Measurements from ENCODE around the gene PSME2.
A peak's percentile ranks its signal among the peaks of the same experiment; 100 is the strongest.

Gene PSME2

DNA sequence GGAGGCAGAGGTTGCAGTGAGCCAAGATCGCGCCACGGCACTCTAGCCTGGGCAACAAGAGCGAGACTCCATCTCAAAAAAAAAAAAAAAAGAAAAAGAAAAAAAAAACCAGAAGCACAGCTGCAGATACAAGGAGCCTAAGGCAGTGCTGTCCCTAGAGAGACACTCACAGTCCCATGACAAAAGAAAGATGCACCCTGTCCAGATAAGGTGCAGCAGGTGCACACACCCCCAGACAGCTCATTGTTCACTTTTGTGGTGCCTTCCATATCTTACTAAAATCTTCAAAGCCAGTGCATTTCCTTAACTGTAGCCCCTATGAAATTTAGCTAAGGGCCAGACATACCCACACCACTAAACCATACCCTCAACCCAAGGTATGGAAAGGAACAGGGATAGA, 24.0 kb downstream of the PSME2 start:
- H3K36me3 ChIP-seq (ENCODE audit: control insufficient read depth, insufficient read depth, low read length): peaks cover 1% of the 10 kb centered on the region
- no peak overlapping the region for H3K27ac ChIP-seq (ENCODE audit: low read depth, low read length)
- H4K8ac ChIP-seq (ENCODE audit: low read depth, low read length): no peak overlapping the region
- no peaks in the 10 kb centered on the region for H3K79me1 ChIP-seq (ENCODE audit: low read length)
- no peak overlapping the region for H2BK120ac ChIP-seq (ENCODE audit: low read depth, low read length)
- H3K4me1 ChIP-seq (ENCODE audit: control insufficient read depth, low read depth, low read length): no peaks in the 10 kb centered on the region
- H3K18ac ChIP-seq (ENCODE audit: low read length): no peak overlapping the region
- H3K79me2 ChIP-seq (ENCODE audit: control insufficient read depth, insufficient read depth, low read length): no peaks in the 10 kb centered on the region
- no peak overlapping the region for H3K4ac ChIP-seq (ENCODE audit: low read depth, low read length)
- H2AK5ac ChIP-seq (ENCODE audit: low read length): no peak overlapping the region
- no peak overlapping the region for H3K4me3 ChIP-seq (ENCODE audit: low read length)
- no peaks in the 10 kb centered on the region for H3K27me3 ChIP-seq (ENCODE audit: insufficient read depth, low read length, poor library complexity)
- H2BK5ac ChIP-seq (ENCODE audit: low read length): no peak overlapping the region
- H3K4me2 ChIP-seq (ENCODE audit: low read length): no peak overlapping the region
- H3K56ac ChIP-seq (ENCODE audit: low read length): no peak overlapping the region
- no peak overlapping the region for H3K9ac ChIP-seq (ENCODE audit: low read length)
- H3K23ac ChIP-seq (ENCODE audit: low read length): no peak overlapping the region
- no CpG with 5 or more reads among the region's 4 CpGs for WGBS (ENCODE audit: extremely low coverage, insufficient coverage, low lambda C conversion rate)
- no peak for DNase-seq
- no peak overlapping the region for H2BK15ac ChIP-seq (replicated peaks; ENCODE audit: low read depth)
- no peak overlapping the region for H4K5ac ChIP-seq (ENCODE audit: low read length)

DNA sequence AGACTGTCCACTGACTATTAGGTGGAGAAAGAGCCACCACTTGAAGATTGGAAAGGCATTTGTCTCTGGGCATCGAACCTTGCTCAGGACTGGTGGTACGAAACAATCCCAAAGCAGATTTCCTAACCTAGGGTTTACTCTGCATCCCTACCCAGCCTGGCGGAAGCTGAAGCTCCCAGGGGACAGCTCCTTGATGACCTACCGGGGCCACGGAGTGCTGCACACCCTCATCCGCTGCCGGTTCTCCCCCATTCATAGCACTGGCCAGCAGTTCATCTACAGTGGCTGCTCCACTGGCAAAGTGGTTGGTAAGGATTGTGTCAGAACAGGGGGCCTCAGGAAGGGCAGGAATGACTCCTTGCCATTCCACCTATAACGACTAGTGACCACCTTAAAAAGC, 25.2 kb downstream of the PSME2 start:
- Histone ChIP-seq H3K18ac (ENCODE audit: low read length) (no peak overlapping the region), H3K9ac (ENCODE audit: low read length) (no peak overlapping the region), H2BK120ac (ENCODE audit: low read depth, low read length) (no peak overlapping the region), H3K27ac (ENCODE audit: low read depth, low read length) (no peak overlapping the region), H3K27me3 (ENCODE audit: insufficient read depth, low read length, poor library complexity) (no peaks in the 10 kb centered on the region), H2BK15ac (replicated peaks; ENCODE audit: low read depth) (no peak overlapping the region), H3K56ac (ENCODE audit: low read length) (no peak overlapping the region), H3K23ac (ENCODE audit: low read length) (no peak overlapping the region), H4K5ac (ENCODE audit: low read length) (no peak overlapping the region), H3K36me3 (ENCODE audit: control insufficient read depth, insufficient read depth, low read length) (peaks cover 1% of the 10 kb centered on the region), H3K4ac (ENCODE audit: low read depth, low read length) (no peak overlapping the region), H3K4me3 (ENCODE audit: low read length) (no peak overlapping the region), H3K79me1 (ENCODE audit: low read length) (peaks cover 5% of the 10 kb centered on the region), H3K79me2 (ENCODE audit: control insufficient read depth, insufficient read depth, low read length) (no peaks in the 10 kb centered on the region), H4K8ac (ENCODE audit: low read depth, low read length) (no peak overlapping the region), H2AK5ac (ENCODE audit: low read length) (no peak overlapping the region), H3K4me2 (ENCODE audit: low read length) (no peak overlapping the region), H2BK5ac (ENCODE audit: low read length) (no peak overlapping the region), H3K4me1 (ENCODE audit: control insufficient read depth, low read depth, low read length) (no peaks in the 10 kb centered on the region)
- no peak for DNase-seq
- WGBS (ENCODE audit: extremely low coverage, insufficient coverage, low lambda C conversion rate): no CpG with 5 or more reads among the region's 8 CpGs

DNA sequence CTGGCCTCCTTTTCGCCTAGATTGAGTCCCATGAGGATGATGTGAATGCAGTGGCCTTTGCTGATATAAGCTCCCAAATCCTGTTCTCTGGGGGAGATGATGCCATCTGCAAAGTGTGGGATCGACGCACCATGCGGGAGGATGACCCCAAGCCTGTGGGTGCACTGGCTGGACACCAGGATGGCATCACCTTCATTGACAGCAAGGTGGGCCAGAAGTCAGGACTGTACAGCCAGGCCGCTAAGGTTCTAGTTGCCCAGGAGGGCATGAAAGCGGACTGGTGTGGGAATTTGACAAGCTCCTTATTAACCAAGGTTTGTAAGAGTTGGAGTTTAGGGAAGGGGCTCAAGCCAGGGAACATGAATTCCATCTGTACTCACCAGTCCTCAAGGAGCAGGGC, 26.7 kb downstream of the PSME2 start:
- Histone ChIP-seq H3K56ac (ENCODE audit: low read length) (no peak overlapping the region), H3K4ac (ENCODE audit: low read depth, low read length) (no peak overlapping the region), H3K23ac (ENCODE audit: low read length) (no peak overlapping the region), H2BK5ac (ENCODE audit: low read length) (no peak overlapping the region), H2BK15ac (replicated peaks; ENCODE audit: low read depth) (no peak overlapping the region), H4K8ac (ENCODE audit: low read depth, low read length) (no peak overlapping the region), H4K5ac (ENCODE audit: low read length) (no peak overlapping the region), H3K9ac (ENCODE audit: low read length) (no peak overlapping the region), H3K4me1 (ENCODE audit: control insufficient read depth, low read depth, low read length) (peaks cover 3% of the 10 kb centered on the region), H3K36me3 (ENCODE audit: control insufficient read depth, insufficient read depth, low read length) (peaks cover 1% of the 10 kb centered on the region), H3K4me3 (ENCODE audit: low read length) (no peak overlapping the region), H3K79me2 (ENCODE audit: control insufficient read depth, insufficient read depth, low read length) (peaks cover 2% of the 10 kb centered on the region), H3K27ac (ENCODE audit: low read depth, low read length) (no peak overlapping the region), H3K18ac (ENCODE audit: low read length) (no peak overlapping the region), H2AK5ac (ENCODE audit: low read length) (no peak overlapping the region), H3K79me1 (ENCODE audit: low read length) (peaks cover 11% of the 10 kb centered on the region), H2BK120ac (ENCODE audit: low read depth, low read length) (no peak overlapping the region), H3K27me3 (ENCODE audit: insufficient read depth, low read length, poor library complexity) (no peaks in the 10 kb centered on the region), H3K4me2 (ENCODE audit: low read length) (no peak overlapping the region)
- no CpG with 5 or more reads among the region's 6 CpGs for WGBS (ENCODE audit: extremely low coverage, insufficient coverage, low lambda C conversion rate)
- DNase-seq: no peak

DNA sequence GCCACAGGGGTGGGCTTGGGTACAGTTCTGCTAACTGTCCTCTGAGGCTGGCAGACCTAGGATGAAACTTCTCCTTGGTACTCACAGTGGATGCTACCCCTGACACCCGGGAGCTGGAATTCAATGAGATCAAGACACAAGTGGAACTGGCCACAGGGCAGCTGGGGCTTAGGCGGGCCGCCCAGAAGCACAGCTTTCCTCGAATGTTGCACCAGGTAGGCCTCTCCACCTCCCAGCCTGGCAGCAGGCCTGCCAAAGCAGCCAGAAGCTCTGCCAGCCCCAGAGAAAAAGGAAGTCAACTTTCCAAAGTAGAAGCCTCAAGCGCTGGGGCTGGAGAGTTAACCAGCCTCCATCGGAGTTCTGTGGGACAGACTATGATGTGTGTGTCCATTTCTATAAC, 29.2 kb downstream of the PSME2 start:
- Histone ChIP-seq H3K4me2 (ENCODE audit: low read length) (no peak overlapping the region), H4K8ac (ENCODE audit: low read depth, low read length) (no peak overlapping the region), H3K27ac (ENCODE audit: low read depth, low read length) (no peak overlapping the region), H2BK15ac (replicated peaks; ENCODE audit: low read depth) (no peak overlapping the region), H3K4me1 (ENCODE audit: control insufficient read depth, low read depth, low read length) (peaks cover 3% of the 10 kb centered on the region), H2BK5ac (ENCODE audit: low read length) (no peak overlapping the region), H3K4ac (ENCODE audit: low read depth, low read length) (no peak overlapping the region), H3K23ac (ENCODE audit: low read length) (no peak overlapping the region), H2AK5ac (ENCODE audit: low read length) (no peak overlapping the region), H3K9ac (ENCODE audit: low read length) (no peak overlapping the region), H3K79me2 (ENCODE audit: control insufficient read depth, insufficient read depth, low read length) (peaks cover 2% of the 10 kb centered on the region), H3K18ac (ENCODE audit: low read length) (no peak overlapping the region), H2BK120ac (ENCODE audit: low read depth, low read length) (no peak overlapping the region), H3K4me3 (ENCODE audit: low read length) (no peak overlapping the region), H3K27me3 (ENCODE audit: insufficient read depth, low read length, poor library complexity) (no peaks in the 10 kb centered on the region), H3K36me3 (ENCODE audit: control insufficient read depth, insufficient read depth, low read length) (no peaks in the 10 kb centered on the region), H4K5ac (ENCODE audit: low read length) (no peak overlapping the region), H3K79me1 (ENCODE audit: low read length) (peaks cover 11% of the 10 kb centered on the region), H3K56ac (ENCODE audit: low read length) (no peak overlapping the region)
- no CpG with 5 or more reads among the region's 6 CpGs for WGBS (ENCODE audit: extremely low coverage, insufficient coverage, low lambda C conversion rate)
- no peak for DNase-seq

DNA sequence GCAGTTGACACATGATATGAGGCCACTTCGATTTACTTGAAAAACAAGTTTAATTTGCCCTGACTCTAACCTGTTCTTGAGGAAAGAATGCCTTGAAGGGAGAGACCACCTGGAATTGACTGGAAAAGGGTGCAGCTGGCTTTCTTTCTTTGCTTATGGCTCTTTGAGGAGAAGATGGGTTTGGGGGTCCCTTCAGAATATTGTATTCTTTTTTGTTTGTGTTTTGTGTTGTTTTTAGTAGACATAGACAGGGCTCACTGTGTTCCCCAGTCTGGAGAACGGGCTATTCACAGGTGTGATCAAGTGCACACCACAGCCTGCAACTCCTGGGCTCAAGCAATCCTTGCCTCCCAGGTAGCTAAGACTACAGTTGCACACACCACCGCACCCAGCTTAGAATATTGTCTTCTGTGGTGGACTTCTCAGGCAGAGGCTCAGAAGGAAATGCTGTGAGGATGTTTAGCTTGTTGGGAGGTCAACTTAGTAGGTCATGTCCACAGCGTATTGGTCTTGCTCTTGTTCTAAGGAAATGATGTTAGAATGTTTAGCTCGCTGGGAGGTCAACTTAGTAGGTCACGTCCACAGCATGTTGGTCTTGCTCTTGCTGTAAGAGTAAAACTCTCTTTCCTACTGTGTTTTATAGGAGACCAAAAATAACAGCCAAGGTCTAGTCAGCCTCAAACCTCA, 30.1 kb downstream of the PSME2 start:
- WGBS (ENCODE audit: extremely low coverage, insufficient coverage, low lambda C conversion rate): no CpG with 5 or more reads among the region's 6 CpGs

More for the DNA sequence above, 30.1 kb downstream of the PSME2 start:
- H2BK120ac ChIP-seq (ENCODE audit: low read depth, low read length): no peak overlapping the region
- peaks cover 11% of the 10 kb centered on the region for H3K79me1 ChIP-seq (ENCODE audit: low read length)
- no peak for DNase-seq
- peak overlapping the region; percentile 87 for H3K9ac ChIP-seq (ENCODE audit: low read length)
- no peak overlapping the region for H2BK15ac ChIP-seq (replicated peaks; ENCODE audit: low read depth)
- H3K4me2 ChIP-seq (ENCODE audit: low read length): no peak overlapping the region
- H3K27me3 ChIP-seq (ENCODE audit: insufficient read depth, low read length, poor library complexity): no peaks in the 10 kb centered on the region
- H4K8ac ChIP-seq (ENCODE audit: low read depth, low read length): no peak overlapping the region
- H3K79me2 ChIP-seq (ENCODE audit: control insufficient read depth, insufficient read depth, low read length): peaks cover 2% of the 10 kb centered on the region
- H3K27ac ChIP-seq (ENCODE audit: low read depth, low read length): no peak overlapping the region
- no peak overlapping the region for H3K18ac ChIP-seq (ENCODE audit: low read length)
- no peak overlapping the region for H3K4me3 ChIP-seq (ENCODE audit: low read length)
- H3K36me3 ChIP-seq (ENCODE audit: control insufficient read depth, insufficient read depth, low read length): no peaks in the 10 kb centered on the region
- H2BK5ac ChIP-seq (ENCODE audit: low read length): no peak overlapping the region
- no peak overlapping the region for H4K5ac ChIP-seq (ENCODE audit: low read length)
- H3K4me1 ChIP-seq (ENCODE audit: control insufficient read depth, low read depth, low read length): peaks cover 3% of the 10 kb centered on the region
- no peak overlapping the region for H3K4ac ChIP-seq (ENCODE audit: low read depth, low read length)
- no peak overlapping the region for H3K23ac ChIP-seq (ENCODE audit: low read length)
- peak overlapping the region; percentile 89 for H3K56ac ChIP-seq (ENCODE audit: low read length)
- no peak overlapping the region for H2AK5ac ChIP-seq (ENCODE audit: low read length)
